ENCODE results near the gene COPB1.

DNA sequence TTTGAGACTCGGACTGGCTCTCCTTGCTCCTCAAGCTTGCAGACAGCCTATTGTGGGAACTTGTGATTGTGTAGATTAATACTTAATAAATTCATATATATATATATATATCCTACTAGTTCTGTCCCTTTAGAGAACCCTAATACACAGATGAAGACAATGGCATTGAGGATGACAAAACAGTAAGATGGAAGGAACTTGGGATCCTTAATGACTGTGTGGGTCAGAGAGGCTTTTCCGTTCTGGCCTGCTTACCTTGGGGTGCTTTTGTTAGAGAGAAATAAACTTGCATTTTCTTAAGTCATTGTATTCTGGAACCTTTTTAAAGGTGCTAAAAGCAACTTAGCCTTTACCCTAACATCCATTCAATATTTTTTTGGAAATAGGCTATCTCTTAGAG is 91.0 kb downstream of the COPB1 start:
- no peak for TF ChIP-seq POLR2A (IDR thresholded peaks at IDR 0.05; ENCODE audit: extremely low read depth, insufficient read length)
- TF ChIP-seq, protein P1, sequence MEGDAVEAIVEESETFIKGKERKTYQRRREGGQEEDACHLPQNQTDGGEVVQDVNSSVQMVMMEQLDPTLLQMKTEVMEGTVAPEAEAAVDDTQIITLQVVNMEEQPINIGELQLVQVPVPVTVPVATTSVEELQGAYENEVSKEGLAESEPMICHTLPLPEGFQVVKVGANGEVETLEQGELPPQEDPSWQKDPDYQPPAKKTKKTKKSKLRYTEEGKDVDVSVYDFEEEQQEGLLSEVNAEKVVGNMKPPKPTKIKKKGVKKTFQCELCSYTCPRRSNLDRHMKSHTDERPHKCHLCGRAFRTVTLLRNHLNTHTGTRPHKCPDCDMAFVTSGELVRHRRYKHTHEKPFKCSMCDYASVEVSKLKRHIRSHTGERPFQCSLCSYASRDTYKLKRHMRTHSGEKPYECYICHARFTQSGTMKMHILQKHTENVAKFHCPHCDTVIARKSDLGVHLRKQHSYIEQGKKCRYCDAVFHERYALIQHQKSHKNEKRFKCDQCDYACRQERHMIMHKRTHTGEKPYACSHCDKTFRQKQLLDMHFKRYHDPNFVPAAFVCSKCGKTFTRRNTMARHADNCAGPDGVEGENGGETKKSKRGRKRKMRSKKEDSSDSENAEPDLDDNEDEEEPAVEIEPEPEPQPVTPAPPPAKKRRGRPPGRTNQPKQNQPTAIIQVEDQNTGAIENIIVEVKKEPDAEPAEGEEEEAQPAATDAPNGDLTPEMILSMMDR (IDR thresholded peaks at IDR 0.05; ENCODE audit: low read depth, low read length) = no peak
